H1 (cell line): ENCODE data around the gene ADPRM. TPM values are rescaled to one million over a fixed set of nuclear protein-coding genes. Genes with fewer than 3 reads are reported as not detected.
A peak's percentile ranks its signal among the peaks of the same experiment; 100 is the strongest.

Experiments
- CTCF ChIA-PET: fragments of 300-600 bp; sonication (Branson Sonifier 250); formaldehyde crosslinking; loops from one replicate; lab custom pipeline; 2021; ENCODE audit not compliant: partially characterized antibody; lab: Charles Lee
- POLR2A ChIA-PET: fragments of 300-600 bp; sonication (Branson Sonifier 250); formaldehyde crosslinking; loops from one replicate; lab custom pipeline; 2021; ENCODE audit warnings: inconsistent platforms; ENCODE audit not compliant: partially characterized antibody; lab: Charles Lee
- DNase-seq, 2 experiments: peaks; one replicate each; pipeline versions ENCODE4 v3.0.0 to v3.0.0-alpha.2; 2010 to 2022; ENCODE audit warnings: low spot score in 2 of 2, low read depth in 1 of 2, mixed read lengths in 1 of 2
- FAIRE-seq: peaks from 2 replicates; lab custom pipeline; 2011; peaks lifted over from hg19 to GRCh38; lab: Jason Lieb, UNC
- H2AFZ ChIP-seq: 2 replicates; pipeline ENCODE4 v1.8.1; 2012; ENCODE audit warnings: low read length, inconsistent platforms
- H2AK5ac ChIP-seq: 2 replicates; pipeline ENCODE4 v1.6.1; 2013; ENCODE audit warnings: low read depth, low read length
- H2BK120ac ChIP-seq: replicated peaks from 2 replicates; pipeline ENCODE3; 2013; ENCODE audit warnings: low read depth, low read length, inconsistent platforms
- H2BK12ac ChIP-seq: 2 replicates; pipeline ENCODE4 v1.6.1; 2013; ENCODE audit warnings: low read depth, low read length
- H2BK15ac ChIP-seq: 2 replicates; pipeline ENCODE4 v1.6.1; 2013; ENCODE audit warnings: low read length
- H2BK20ac ChIP-seq: 2 replicates; pipeline ENCODE4 v1.6.1; 2013; ENCODE audit warnings: low read length
- H2BK5ac ChIP-seq: 2 replicates; pipeline ENCODE4 v1.6.1; 2013; ENCODE audit warnings: low read depth, low read length
- H3K14ac ChIP-seq: 2 replicates; pipeline ENCODE4 v1.6.1; 2013; ENCODE audit warnings: inconsistent platforms; ENCODE audit not compliant: insufficient read length
- H3K18ac ChIP-seq: 2 replicates; pipeline ENCODE4 v1.6.1; 2013; ENCODE audit warnings: low read length; ENCODE audit errors: extremely low read depth
- H3K23ac ChIP-seq: 2 replicates; pipeline ENCODE4 v1.6.1; 2013; ENCODE audit warnings: inconsistent platforms; ENCODE audit not compliant: insufficient read length
- H3K23me2 ChIP-seq: 2 replicates; pipeline ENCODE4 v1.6.1; 2013; ENCODE audit warnings: low read depth, low read length
- H3K27ac ChIP-seq: 2 replicates; pipeline ENCODE4 v1.6.1; 2011; ENCODE audit warnings: low read depth, low read length, inconsistent platforms
- H3K27me3 ChIP-seq, 4 experiments: replicated peaks in 1 of 4; 1 replicate in 1 of 4; 2 replicates in 3 of 4; pipeline versions ENCODE4 v1.6.1 to v1.8.1; 2011 to 2013; ENCODE audit warnings: low read length in 3 of 4, mild to moderate bottlenecking in 3 of 4, inconsistent platforms in 2 of 4, mixed read lengths in 2 of 4, moderate library complexity in 1 of 4; ENCODE audit not compliant: control insufficient read depth in 3 of 4, insufficient read depth in 3 of 4; ENCODE audit errors: extremely low read depth in 1 of 4
- H3K36me3 ChIP-seq, 4 experiments: 2 replicates each; pipeline versions ENCODE4 v1.6.1 to v1.8.1; 2011 to 2013; ENCODE audit warnings: mild to moderate bottlenecking in 4 of 4, low read length in 3 of 4, moderate library complexity in 2 of 4, control low read depth in 1 of 4, inconsistent platforms in 1 of 4; ENCODE audit not compliant: insufficient read depth in 4 of 4, control insufficient read depth in 2 of 4
- H3K4ac ChIP-seq: replicated peaks from 2 replicates; pipeline ENCODE3; 2013; ENCODE audit warnings: low read length, low read depth, mixed read lengths, inconsistent platforms; ENCODE audit not compliant: insufficient read length
- H3K4me1 ChIP-seq, 4 experiments: replicated peaks in 1 of 4; 1 replicate in 1 of 4; 2 replicates in 3 of 4; pipeline versions ENCODE4 v1.6.1 to v1.8.1; 2011 to 2013; ENCODE audit warnings: low read length in 3 of 4, inconsistent platforms in 2 of 4, mixed read lengths in 1 of 4; ENCODE audit not compliant: insufficient read depth in 4 of 4, control insufficient read depth in 3 of 4
- H3K4me2 ChIP-seq, 2 experiments: 2 replicates each; pipeline versions ENCODE4 v1.6.1 to v1.8.1; 2011 to 2013; ENCODE audit warnings: low read depth in 2 of 2, low read length in 2 of 2, control low read depth in 1 of 2, inconsistent platforms in 1 of 2, mild to moderate bottlenecking in 1 of 2; ENCODE audit not compliant: insufficient read depth in 1 of 2
- H3K4me3 ChIP-seq, 4 experiments: fragments of 200-600, 300-600 bp in 1 of 4; sonication (generic), shearing (Covaris generic), sonication (Bioruptor Twin) in 1 of 4; 2 replicates each; pipeline versions ENCODE4 v1.5.1 to v1.8.1; 2011 to 2016; ENCODE audit warnings: low read length in 4 of 4, low read depth in 3 of 4, control low read depth in 2 of 4, inconsistent platforms in 2 of 4, mild to moderate bottlenecking in 2 of 4, mixed read lengths in 1 of 4, moderate library complexity in 1 of 4; ENCODE audit not compliant: insufficient read depth in 2 of 4; ENCODE audit errors: extremely low read depth in 1 of 4
- H3K56ac ChIP-seq: replicated peaks from 2 replicates; pipeline ENCODE3; 2013; ENCODE audit warnings: low read depth, mild to moderate bottlenecking, mixed read lengths, low read length, inconsistent platforms; ENCODE audit not compliant: insufficient read length
- H3K79me1 ChIP-seq: 2 replicates; pipeline ENCODE4 v1.6.1; 2013; ENCODE audit warnings: low read depth, low read length, control low read depth
- H3K79me2 ChIP-seq, 2 experiments: 2 replicates each; pipeline versions ENCODE4 v1.6.1 to v1.8.1; 2012 to 2013; ENCODE audit warnings: low read length in 2 of 2, mild to moderate bottlenecking in 2 of 2, inconsistent platforms in 1 of 2; ENCODE audit not compliant: insufficient read depth in 2 of 2, control insufficient read depth in 1 of 2
- H3K9ac ChIP-seq, 4 experiments: replicated peaks in 1 of 4; 1 replicate in 1 of 4; 2 replicates in 3 of 4; pipeline versions ENCODE4 v1.6.1 to v1.8.1; 2011 to 2013; ENCODE audit warnings: low read depth in 3 of 4, low read length in 3 of 4, control low read depth in 2 of 4, mild to moderate bottlenecking in 2 of 4, moderate library complexity in 2 of 4, inconsistent platforms in 1 of 4; ENCODE audit errors: extremely low read depth in 1 of 4
- H3K9me3 ChIP-seq, 2 experiments: 2 replicates each; pipeline versions ENCODE4 v1.6.1 to v1.8.1; 2012 to 2013; ENCODE audit warnings: mild to moderate bottlenecking in 2 of 2, moderate library complexity in 2 of 2, control low read depth in 1 of 2, inconsistent platforms in 1 of 2, low read depth in 1 of 2, low read length in 1 of 2, mixed read lengths in 1 of 2; ENCODE audit not compliant: insufficient read depth in 2 of 2
- H4K20me1 ChIP-seq, 2 experiments: replicated peaks in 1 of 2; 2 replicates each; pipeline versions ENCODE3 to v1.8.1; 2011 to 2013; ENCODE audit warnings: inconsistent platforms in 2 of 2, low read length in 2 of 2, mild to moderate bottlenecking in 1 of 2; ENCODE audit not compliant: insufficient read depth in 2 of 2, control insufficient read depth in 1 of 2
- H4K5ac ChIP-seq: 2 replicates; pipeline ENCODE4 v1.6.1; 2013; ENCODE audit warnings: low read length, low read depth, mixed read lengths, inconsistent platforms; ENCODE audit not compliant: insufficient read length
- H4K8ac ChIP-seq: 2 replicates; pipeline ENCODE4 v1.8.0; 2013; ENCODE audit warnings: mild to moderate bottlenecking, moderate library complexity, low read length, inconsistent platforms; ENCODE audit not compliant: insufficient read depth; ENCODE audit errors: extremely low read depth
- H4K91ac ChIP-seq: replicated peaks from 2 replicates; pipeline ENCODE3; 2013; ENCODE audit warnings: low read length, mixed read lengths, inconsistent platforms; ENCODE audit not compliant: insufficient read length
- WGBS, 2 experiments: shearing (Covaris generic) in 1 of 2; methylation state at CpG; one replicate each; pipeline versions ENCODE4 v1.1.6 to v1.1.7; 2013 to 2015; ENCODE audit warnings: low lambda C conversion rate in 2 of 2, mixed read lengths in 2 of 2, inconsistent platforms in 1 of 2, low coverage in 1 of 2, missing lambda C conversion rate in 1 of 2; ENCODE audit not compliant: insufficient replicate concordance in 2 of 2, insufficient coverage in 1 of 2, insufficient read length in 1 of 2; ENCODE audit errors: extremely low coverage in 1 of 2, missing lambda C conversion rate in 1 of 2; 5-methylcytosine and 5-hydroxymethylcytosine counted together
- polyA plus RNA-seq, 7 experiments: library from polyadenylated mRNA; depleted of rRNA in 3 of 7; stranded (reverse) in 5 of 7; unstranded in 2 of 7; fragments of >200 nt in 5 of 7; fragments of 200-250 nt in 2 of 7; gene quantifications; 1 replicate in 5 of 7; 2 replicates in 1 of 7; 4 replicates in 1 of 7; pipeline versions ENCODE4 v1.2.1 to v1.2.3, GENCODE V29; 2011 to 2013; ENCODE audit warnings: missing spikeins in 2 of 7, mixed read lengths in 2 of 7
- total RNA-seq: library from RNA; stranded (reverse); fragmentation: NEBNext Ultra II Directional; extraction: Animal tissue kit (Norgen Biotek cat#: 25700); gene quantifications from 2 replicates; pipeline ENCODE4 v1.2.1, GENCODE V29; 2021
- TF ChIP-seq, protein P1 (sequence below): IDR thresholded peaks from 2 replicates; pipeline ENCODE4 v1.6.1; 2011; ENCODE audit warnings: low read length, improper control_type of control experiment

The ADPRM gene
- total and polyA plus RNA-seq, 2 of the 8 experiments (the other 6 are each of a cell fraction or from before 2014, with no cell fraction given), result 6.7 to 7.9 TPM

GRCh38 chr17:10698096-10698818, 863 bp downstream of the ADPRM start:
- Histone ChIP-seq H3K79me2 (peaks cover 8 to 49% of the 10 kb centered on the region in 2 experiments), H2AFZ (0 out of 2 replicates have a peak overlapping the region, but pooled peaks have one; percentile 51), H3K14ac (no peak overlapping the region), H3K23me2 (peaks cover 3% of the 10 kb centered on the region; the same call in 1 of the 2 replicates), H3K4me3 (peak overlapping the region; percentile 76 to 97 (median 84)), H3K4me2 (peak overlapping the region; percentile 79 to 91), H3K56ac (no peak overlapping the region), H3K4ac (no peak overlapping the region), H3K9ac (peak overlapping the region in 3 of 4 experiments; percentile 49 to 79 (median 76); a peak in 5 of 7 replicates), H3K4me1 (no peaks in the 10 kb centered on the region), H3K9me3 (no peaks in the 10 kb centered on the region), H2AK5ac (no peak overlapping the region), H3K18ac (no peak overlapping the region; the same call in 1 of the 2 replicates), H3K27me3 (no peaks in the 10 kb centered on the region), H4K91ac (no peak overlapping the region), H3K36me3 (peaks cover 0 to 26% (median 11%) of the 10 kb centered on the region in 4 experiments; a peak in 5 of 8 replicates), H2BK120ac (no peak overlapping the region), H3K79me1 (no peaks in the 10 kb centered on the region), H2BK20ac (no peak overlapping the region), H2BK15ac (no peak overlapping the region), H4K20me1 (peaks cover 0 to 5% of the 10 kb centered on the region in 2 experiments), H3K27ac (peak overlapping the region; percentile 85), H4K8ac (no peak overlapping the region), H2BK12ac (no peak overlapping the region), H4K5ac (peak overlapping the region; percentile 72), H2BK5ac (no peak overlapping the region), H3K23ac (no peak overlapping the region)
- ChIA-PET CTCF (no interaction called here), POLR2A (no interaction called here)
- no peak for DNase-seq
- no peak for FAIRE-seq
- 33% methylated on average over 18 of the region's 18 CpGs; no CpG with 5 or more reads in 1 of the 2 experiments for WGBS, 2 experiments
- TF ChIP-seq, protein P1, sequence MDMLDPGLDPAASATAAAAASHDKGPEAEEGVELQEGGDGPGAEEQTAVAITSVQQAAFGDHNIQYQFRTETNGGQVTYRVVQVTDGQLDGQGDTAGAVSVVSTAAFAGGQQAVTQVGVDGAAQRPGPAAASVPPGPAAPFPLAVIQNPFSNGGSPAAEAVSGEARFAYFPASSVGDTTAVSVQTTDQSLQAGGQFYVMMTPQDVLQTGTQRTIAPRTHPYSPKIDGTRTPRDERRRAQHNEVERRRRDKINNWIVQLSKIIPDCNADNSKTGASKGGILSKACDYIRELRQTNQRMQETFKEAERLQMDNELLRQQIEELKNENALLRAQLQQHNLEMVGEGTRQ, result no peak
